H9 (cell line): Measurements from ENCODE around the gene LGMN. TPM values are rescaled to one million over a fixed set of nuclear protein-coding genes. Genes with fewer than 3 reads are reported as not detected.

Experiments
- DNase-seq: peaks from one replicate; pipeline ENCODE4 v3.0.0-alpha.2; 2017
- H2AFZ ChIP-seq: one replicate; pipeline ENCODE4 v1.6.1; 2013; ENCODE audit warnings: mild to moderate bottlenecking, low read length, control low read depth, moderate library complexity
- H2AK5ac ChIP-seq: 2 replicates; pipeline ENCODE4 v1.6.1; 2013; ENCODE audit warnings: low read length, control low read depth, mixed read lengths; ENCODE audit not compliant: insufficient read length
- H2BK120ac ChIP-seq: one replicate; pipeline ENCODE4 v1.6.1; 2013; ENCODE audit warnings: low read depth, mild to moderate bottlenecking, low read length, control low read depth, inconsistent platforms; ENCODE audit not compliant: poor library complexity, severe bottlenecking
- H2BK12ac ChIP-seq: 2 replicates; pipeline ENCODE4 v1.6.1; 2013; ENCODE audit warnings: low read length, control low read depth, mixed read lengths, low read depth; ENCODE audit not compliant: insufficient read length
- H2BK15ac ChIP-seq: 2 replicates; pipeline ENCODE4 v1.6.1; 2013; ENCODE audit warnings: low read depth, low read length, control low read depth
- H2BK20ac ChIP-seq: one replicate; pipeline ENCODE4 v1.6.1; 2013; ENCODE audit warnings: low read depth, mild to moderate bottlenecking, low read length, control low read depth, inconsistent platforms; ENCODE audit not compliant: poor library complexity, severe bottlenecking
- H2BK5ac ChIP-seq: 2 replicates; pipeline ENCODE4 v1.6.1; 2013; ENCODE audit warnings: low read length, control low read depth, mixed read lengths; ENCODE audit not compliant: insufficient read length
- H3K14ac ChIP-seq: 2 replicates; pipeline ENCODE4 v1.6.1; 2013; ENCODE audit warnings: low read length, control low read depth; ENCODE audit not compliant: insufficient read depth
- H3K18ac ChIP-seq: 2 replicates; pipeline ENCODE4 v1.6.1; 2013; ENCODE audit warnings: low read depth, mild to moderate bottlenecking, mixed read lengths, low read length, control low read depth; ENCODE audit not compliant: insufficient read length
- H3K23ac ChIP-seq: 2 replicates; pipeline ENCODE4 v1.6.1; 2013; ENCODE audit warnings: low read length, control low read depth, mixed read lengths, low read depth; ENCODE audit not compliant: insufficient read length
- H3K23me2 ChIP-seq: 2 replicates; pipeline ENCODE4 v1.6.1; 2013; ENCODE audit warnings: low read depth, mild to moderate bottlenecking, mixed read lengths, low read length, control low read depth; ENCODE audit not compliant: insufficient read length, poor library complexity, severe bottlenecking
- H3K27ac ChIP-seq: 2 replicates; pipeline ENCODE4 v1.5.1; 2013; ENCODE audit warnings: low read length, control low read depth, mixed read lengths, low read depth; ENCODE audit not compliant: insufficient read length
- H3K27me3 ChIP-seq: 2 replicates; pipeline ENCODE4 v1.6.1; 2013; ENCODE audit warnings: low read length, control low read depth, inconsistent platforms; ENCODE audit not compliant: insufficient read depth
- H3K4ac ChIP-seq: 2 replicates; pipeline ENCODE4 v1.6.1; 2013; ENCODE audit warnings: low read depth, mild to moderate bottlenecking, control low read depth, inconsistent platforms, low read length, moderate library complexity
- H3K4me1 ChIP-seq: 2 replicates; pipeline ENCODE4 v1.6.1; 2013; ENCODE audit warnings: low read length, control low read depth, inconsistent platforms; ENCODE audit not compliant: insufficient read depth
- H3K4me2 ChIP-seq: 2 replicates; pipeline ENCODE4 v1.6.1; 2013; ENCODE audit warnings: low read length, control low read depth, mixed read lengths; ENCODE audit not compliant: insufficient read length, insufficient read depth
- H3K56ac ChIP-seq: 2 replicates; pipeline ENCODE4 v1.6.1; 2013; ENCODE audit warnings: low read depth, mild to moderate bottlenecking, mixed read lengths, low read length, control low read depth; ENCODE audit not compliant: insufficient read length
- H3K79me1 ChIP-seq: 2 replicates; pipeline ENCODE4 v1.6.1; 2013; ENCODE audit warnings: low read depth, mild to moderate bottlenecking, moderate library complexity, low read length, control low read depth, inconsistent platforms; ENCODE audit not compliant: insufficient read depth, poor library complexity, severe bottlenecking
- H3K79me2 ChIP-seq: 2 replicates; pipeline ENCODE4 v1.6.1; 2013; ENCODE audit warnings: low read length, control low read depth, inconsistent platforms; ENCODE audit not compliant: insufficient read depth
- H3K9ac ChIP-seq: 2 replicates; pipeline ENCODE4 v1.6.1; 2013; ENCODE audit warnings: low read length, control low read depth, mixed read lengths; ENCODE audit not compliant: insufficient read length; ENCODE audit errors: extremely low read depth
- H3K9me3 ChIP-seq: one replicate; pipeline ENCODE4 v1.6.1; 2013; ENCODE audit warnings: low read depth, low read length, inconsistent platforms; ENCODE audit not compliant: control insufficient read depth
- H3T11ph ChIP-seq: one replicate; pipeline ENCODE4 v1.6.1; 2013; ENCODE audit warnings: mild to moderate bottlenecking, low read length, control low read depth, inconsistent platforms
- H4K20me1 ChIP-seq: one replicate; pipeline ENCODE4 v1.6.1; 2013; ENCODE audit not compliant: control insufficient read depth, insufficient read length, insufficient read depth
- H4K5ac ChIP-seq: 2 replicates; pipeline ENCODE4 v1.6.1; 2013; ENCODE audit warnings: low read depth, mild to moderate bottlenecking, mixed read lengths, low read length, control low read depth; ENCODE audit not compliant: insufficient read length
- H4K8ac ChIP-seq: replicated peaks from 2 replicates; pipeline ENCODE4 v1.6.1; 2013; ENCODE audit warnings: low read length, control low read depth, mixed read lengths, low read depth; ENCODE audit not compliant: insufficient read length
- H4K91ac ChIP-seq: 2 replicates; pipeline ENCODE4 v1.6.1; 2013; ENCODE audit warnings: low read depth, mild to moderate bottlenecking, moderate library complexity, mixed read lengths, low read length, control low read depth; ENCODE audit not compliant: insufficient read length
- H3K27ac Mint-ChIP-seq, 3 experiments: 2 replicates in 2 of 3; 3 replicates in 1 of 3; pipeline ENCODE4 v1.8.0; 2020 to 2021; ENCODE audit warnings: mixed read lengths in 3 of 3, mild to moderate bottlenecking in 1 of 3, moderate library complexity in 1 of 3
- H3K27me3 Mint-ChIP-seq: 2 replicates; pipeline ENCODE4 v1.8.0; 2021; ENCODE audit warnings: low read depth, mild to moderate bottlenecking, moderate library complexity, mixed read lengths
- H3K36me3 Mint-ChIP-seq, 3 experiments: 2 replicates in 2 of 3; 3 replicates in 1 of 3; pipeline ENCODE4 v1.8.0; 2020 to 2021; ENCODE audit warnings: low read depth in 3 of 3, mixed read lengths in 3 of 3; ENCODE audit not compliant: insufficient read depth in 1 of 3
- H3K4me1 Mint-ChIP-seq, 2 experiments: 2 replicates each; pipeline ENCODE4 v1.8.0; 2020; ENCODE audit warnings: mixed read lengths in 2 of 2
- H3K4me3 Mint-ChIP-seq, 2 experiments: 2 replicates in 1 of 2; 3 replicates in 1 of 2; pipeline ENCODE4 v1.8.0; 2020 to 2021; ENCODE audit warnings: mild to moderate bottlenecking in 2 of 2, mixed read lengths in 2 of 2, moderate library complexity in 1 of 2
- H3K9me3 Mint-ChIP-seq, 2 experiments: 2 replicates in 1 of 2; 3 replicates in 1 of 2; pipeline ENCODE4 v1.8.0; 2020; ENCODE audit warnings: mild to moderate bottlenecking in 2 of 2, mixed read lengths in 2 of 2, moderate library complexity in 1 of 2
- WGBS: extraction: QIAGEN DNeasy Blood & Tissue Kit; methylation state at CpG from one replicate; pipeline ENCODE4 v1.1.7; 2013; ENCODE audit warnings: missing lambda C conversion rate, low lambda C conversion rate, mixed read lengths; ENCODE audit not compliant: insufficient read length; ENCODE audit errors: extremely low coverage; 5-methylcytosine and 5-hydroxymethylcytosine counted together
- total RNA-seq: library from RNA; stranded (reverse); gene quantifications from 2 replicates; pipeline ENCODE4 v1.2.1, GENCODE V29; 2021
- TF ChIP-seq, protein P1 (sequence below): fragments of 200-600 bp; sonication (generic); conservative IDR thresholded peaks from 3 replicates; pipeline ENCODE4 v1.8.0; 2021; ENCODE audit warnings: antibody characterized with exemption, mild to moderate bottlenecking

LGMN gene
- total RNA-seq, 1 experiment from 2014 or later, result 55.3 TPM

DNA sequence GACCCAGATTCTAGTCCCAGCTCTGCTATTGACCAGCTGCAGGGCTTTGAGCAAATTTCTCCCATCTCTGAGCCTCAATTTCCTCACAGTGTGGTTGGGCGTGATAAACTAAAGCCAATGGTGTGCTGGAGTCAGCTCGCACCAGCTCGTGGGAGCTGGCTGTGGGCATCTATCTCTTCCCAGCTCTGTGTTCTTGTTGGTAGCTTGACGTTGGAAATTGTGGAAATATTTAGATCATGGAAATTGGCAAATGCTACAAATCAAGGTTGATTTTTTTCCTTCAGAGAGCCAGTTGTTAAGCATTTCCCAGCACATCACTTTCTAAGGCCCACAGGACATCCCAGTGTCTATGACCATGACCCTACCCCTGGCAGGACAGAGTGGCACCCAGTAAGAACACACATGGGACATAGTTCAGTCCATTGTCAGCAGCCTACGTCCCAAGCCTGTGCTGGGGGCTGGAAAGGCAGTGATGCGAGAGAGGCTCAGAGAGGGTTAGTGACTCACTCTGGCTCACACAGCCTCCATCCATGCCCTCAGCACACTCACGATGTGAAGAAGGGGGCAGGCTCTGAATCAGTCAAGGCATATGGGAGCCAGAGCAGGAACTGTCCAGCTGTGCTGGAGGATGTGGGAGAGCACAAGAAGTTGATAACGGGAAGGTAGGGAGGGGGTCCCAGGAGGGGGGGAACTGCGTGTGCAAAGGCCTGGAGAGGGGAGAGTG is 77.6 kb downstream of the LGMN start:
- H3K27me3 ChIP-seq, result no peaks in the 10 kb centered on the region
- no peak for DNase-seq
- H3K27ac ChIP-seq, result no peak overlapping the region
- H3K9me3 ChIP-seq, result no peaks in the 10 kb centered on the region
- H2AFZ ChIP-seq, result no peak overlapping the region
- no peak overlapping the region for H2BK15ac ChIP-seq
- H3K9ac ChIP-seq, result no peak overlapping the region
- Mint-ChIP-seq H3K36me3 (no peaks in the 10 kb centered on the region), H3K27me3 (no peaks in the 10 kb centered on the region; the same call in none of the 2 replicates), H3K4me1 (peaks cover 2 to 7% of the 10 kb centered on the region in 2 experiments), H3K9me3 (no peaks in the 10 kb centered on the region), H3K4me3 (no peak overlapping the region), H3K27ac (peak overlapping the region in 1 of 3 experiments; percentile 74; a peak in 1 of 7 replicates)
- no peaks in the 10 kb centered on the region for H3K79me2 ChIP-seq
- no peak overlapping the region for H3K56ac ChIP-seq
- no peak overlapping the region for H3K23ac ChIP-seq
- TF ChIP-seq, protein P1, sequence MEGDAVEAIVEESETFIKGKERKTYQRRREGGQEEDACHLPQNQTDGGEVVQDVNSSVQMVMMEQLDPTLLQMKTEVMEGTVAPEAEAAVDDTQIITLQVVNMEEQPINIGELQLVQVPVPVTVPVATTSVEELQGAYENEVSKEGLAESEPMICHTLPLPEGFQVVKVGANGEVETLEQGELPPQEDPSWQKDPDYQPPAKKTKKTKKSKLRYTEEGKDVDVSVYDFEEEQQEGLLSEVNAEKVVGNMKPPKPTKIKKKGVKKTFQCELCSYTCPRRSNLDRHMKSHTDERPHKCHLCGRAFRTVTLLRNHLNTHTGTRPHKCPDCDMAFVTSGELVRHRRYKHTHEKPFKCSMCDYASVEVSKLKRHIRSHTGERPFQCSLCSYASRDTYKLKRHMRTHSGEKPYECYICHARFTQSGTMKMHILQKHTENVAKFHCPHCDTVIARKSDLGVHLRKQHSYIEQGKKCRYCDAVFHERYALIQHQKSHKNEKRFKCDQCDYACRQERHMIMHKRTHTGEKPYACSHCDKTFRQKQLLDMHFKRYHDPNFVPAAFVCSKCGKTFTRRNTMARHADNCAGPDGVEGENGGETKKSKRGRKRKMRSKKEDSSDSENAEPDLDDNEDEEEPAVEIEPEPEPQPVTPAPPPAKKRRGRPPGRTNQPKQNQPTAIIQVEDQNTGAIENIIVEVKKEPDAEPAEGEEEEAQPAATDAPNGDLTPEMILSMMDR, result no peak
- H4K5ac ChIP-seq, result no peak overlapping the region
- H4K8ac ChIP-seq, result no peak overlapping the region
- no peak overlapping the region for H2BK20ac ChIP-seq
- no peaks in the 10 kb centered on the region for H3K4me1 ChIP-seq
- H3T11ph ChIP-seq, result no peak overlapping the region
- no peak overlapping the region for H3K4me2 ChIP-seq
- H2BK5ac ChIP-seq, result no peak overlapping the region
- no peaks in the 10 kb centered on the region for H3K23me2 ChIP-seq
- H3K4ac ChIP-seq, result no peak overlapping the region
- H4K20me1 ChIP-seq, result no peaks in the 10 kb centered on the region
- no peak overlapping the region for H3K18ac ChIP-seq
- H2BK120ac ChIP-seq, result no peak overlapping the region
- H3K14ac ChIP-seq, result no peak overlapping the region
- H3K79me1 ChIP-seq, result no peaks in the 10 kb centered on the region
- no peak overlapping the region for H2BK12ac ChIP-seq
- no CpG with 5 or more reads among the region's 9 CpGs for WGBS
- H2AK5ac ChIP-seq, result no peak overlapping the region
- no peak overlapping the region for H4K91ac ChIP-seq
